ENCODE measurements around the gene CMTM3.

- TF ChIP-seq CTCF (IDR thresholded peaks at IDR 0.05) (peak; percentile 98), ZFX (IDR thresholded peaks at IDR 0.05; ENCODE audit: borderline replicate concordance) (no peak)
These were observed 4.0 kb downstream of the CMTM3 start for GRCh38 chr16:66608241-66609138.
